GM12878 (cell line): ENCODE measurements around the gene MPRIP. TPM values are rescaled to one million over a fixed set of nuclear protein-coding genes. Genes with fewer than 3 reads are reported as not detected.

Experiments
- ATAC-seq: fragments of 200-7000 bp; cut with Tn5 transposase; 3 replicates; pipeline ENCODE4 v1.9.1; 2020; ENCODE audit warnings: mild to moderate bottlenecking, moderate library complexity
- BruUV-seq: library from RNA; stranded (reverse); fragments of 400-500 nt; replicated peaks from 2 replicates; lab custom pipeline; 2021; lab: Mats Ljungman, UMichigan
- CTCF ChIA-PET: fragments of 300-600 bp; sonication (Branson Sonifier 250); formaldehyde crosslinking; extraction: SDS; loops from one replicate; lab custom pipeline; 2021; ENCODE audit warnings: inconsistent platforms; lab: Yijun Ruan, JAX
- POLR2A ChIA-PET: fragments of 350-600 bp; formaldehyde crosslinking; extraction: SDS; loops from one replicate; lab custom pipeline; 2021; ENCODE audit warnings: inconsistent platforms; lab: Charles Lee
- RAD21 ChIA-PET: fragments of 300-600 bp; sonication (Branson Sonifier 250); formaldehyde crosslinking; loops from one replicate; lab custom pipeline; 2023; ENCODE audit warnings: antibody characterized with exemption; ENCODE audit not compliant: unreplicated experiment; lab: Charles Lee
- SMC1A ChIA-PET: fragments of 300-600 bp; sonication (Branson Sonifier 250); formaldehyde crosslinking; loops from one replicate; lab custom pipeline; 2023; ENCODE audit not compliant: unreplicated experiment, uncharacterized antibody; lab: Charles Lee
- DNase-seq: peaks from one replicate; pipeline ENCODE4 v3.0.0-alpha.2; 2011; ENCODE audit warnings: low read depth, low spot score
- FAIRE-seq: peaks from 3 replicates; lab custom pipeline; 2011; peaks lifted over from hg19 to GRCh38; lab: Jason Lieb, UNC
- H2AFZ ChIP-seq: 2 replicates; pipeline ENCODE4 v1.6.0; 2011; ENCODE audit warnings: low read depth, low read length, control low read depth; ENCODE audit not compliant: control insufficient read depth
- H3K27ac ChIP-seq: 2 replicates; pipeline ENCODE4 v1.5.1; 2011; ENCODE audit warnings: control low read depth; ENCODE audit not compliant: control insufficient read depth, insufficient read depth
- H3K27me3 ChIP-seq, 2 experiments: replicated peaks in 1 of 2; 2 replicates each; pipeline versions ENCODE4 v1.6.0 to v1.6.1; 2011; ENCODE audit warnings: low read length in 1 of 2; ENCODE audit not compliant: control insufficient read depth in 2 of 2, insufficient read depth in 2 of 2
- H3K36me3 ChIP-seq, 2 experiments: 2 replicates each; pipeline ENCODE4 v1.5.1; 2011; ENCODE audit warnings: low read length in 1 of 2; ENCODE audit not compliant: control insufficient read depth in 2 of 2, insufficient read depth in 2 of 2
- H3K4me1 ChIP-seq: 2 replicates; pipeline ENCODE4 v1.6.1; 2011; ENCODE audit warnings: mild to moderate bottlenecking, low read length, moderate library complexity, mixed read lengths; ENCODE audit not compliant: control insufficient read depth, insufficient read depth
- H3K4me2 ChIP-seq: 2 replicates; pipeline ENCODE4 v1.6.0; 2011; ENCODE audit warnings: control low read depth; ENCODE audit not compliant: control insufficient read depth, insufficient read depth
- H3K4me3 ChIP-seq: fragments of 200-600 bp; sonication (generic); 2 replicates; pipeline ENCODE4 v1.5.1; 2016
- H3K79me2 ChIP-seq: 2 replicates; pipeline ENCODE4 v1.6.0; 2011; ENCODE audit warnings: low read length; ENCODE audit not compliant: control insufficient read depth, insufficient read depth
- H3K9ac ChIP-seq: 2 replicates; pipeline ENCODE4 v1.8.0; 2011; ENCODE audit warnings: low read length, control low read depth, mixed read lengths; ENCODE audit not compliant: control insufficient read depth, insufficient read depth
- H3K9me3 ChIP-seq: replicated peaks from 3 replicates; pipeline ENCODE4 v1.5.1; 2011; ENCODE audit warnings: mild to moderate bottlenecking, low read length; ENCODE audit not compliant: control insufficient read depth, insufficient read depth
- H4K20me1 ChIP-seq: 2 replicates; pipeline ENCODE4 v1.6.0; 2011; ENCODE audit not compliant: control insufficient read depth, insufficient read depth
- CBX5 ChIP-seq: sonication (generic); IDR thresholded peaks from 2 replicates; pipeline ENCODE4 v1.6.1; 2016; ENCODE audit warnings: low read depth, moderate library complexity, mild to moderate bottlenecking, inconsistent platforms
- HDAC2 ChIP-seq: fragments of 200-600 bp; sonication (generic); IDR thresholded peaks from 2 replicates; pipeline ENCODE4 v1.6.1; 2017
- MEF2B ChIP-seq: fragments of 450-650 bp; IDR thresholded peaks from 2 replicates; pipeline ENCODE4 v1.6.1; 2018; ENCODE audit warnings: mild to moderate bottlenecking, moderate library complexity; ENCODE audit not compliant: partially characterized antibody, poor library complexity, severe bottlenecking
- MTA3 ChIP-seq: IDR thresholded peaks from 2 replicates; pipeline ENCODE4 v1.6.1; 2012; ENCODE audit warnings: low read length, inconsistent platforms, borderline replicate concordance
- PBX3 ChIP-seq: IDR thresholded peaks from 2 replicates; pipeline ENCODE4 v1.6.1; 2011; ENCODE audit warnings: mild to moderate bottlenecking, low read depth, low read length, moderate library complexity; ENCODE audit not compliant: insufficient replicate concordance
- SKIL ChIP-seq: fragments of 450-650 bp; IDR thresholded peaks from 2 replicates; pipeline ENCODE4 v1.6.1; 2017; ENCODE audit warnings: mild to moderate bottlenecking, low read depth, inconsistent platforms; ENCODE audit not compliant: poor library complexity, severe bottlenecking
- SMARCA5 ChIP-seq: fragments of 450-650 bp; IDR thresholded peaks from 2 replicates; pipeline ENCODE4 v1.6.1; 2017; ENCODE audit warnings: mild to moderate bottlenecking
- STAT1 ChIP-seq: fragments of 450-650 bp; conservative IDR thresholded peaks from 2 replicates; pipeline ENCODE4 v1.6.1; 2014; ENCODE audit warnings: antibody characterized with exemption, mild to moderate bottlenecking
- TCF3 ChIP-seq: IDR thresholded peaks from 2 replicates; pipeline ENCODE4 v1.6.1; 2012; ENCODE audit warnings: low read depth, mild to moderate bottlenecking, low read length, borderline replicate concordance; ENCODE audit not compliant: insufficient read depth
- ZBED1 ChIP-seq: IDR thresholded peaks from 2 replicates; pipeline ENCODE4 v1.6.1; 2016; ENCODE audit warnings: borderline replicate concordance
- WGBS: methylation state at CpG from one replicate; pipeline ENCODE4 v1.1.6; 2016; ENCODE audit warnings: low lambda C conversion rate; ENCODE audit not compliant: insufficient replicate concordance, insufficient coverage; ENCODE audit errors: missing lambda C conversion rate; 5-methylcytosine and 5-hydroxymethylcytosine counted together
- in situ Hi-C: fragments of 300-500 bp; cut with MboI; formaldehyde crosslinking; loops from 9 replicates; pipeline ENCODE4 v1.14.3; 2018; ENCODE audit warnings: mixed read lengths
- intact Hi-C: fragments of 100-400 bp; cut with micrococcal nuclease; formaldehyde crosslinking; loops from one replicate; pipeline ENCODE4 v1.14.2; 2022; ENCODE audit not compliant: unreplicated experiment
- polyA plus RNA-seq, 11 experiments: library from polyadenylated mRNA; depleted of rRNA in 4 of 11; unstranded in 6 of 11; stranded (reverse) in 5 of 11; fragments of >200 nt; fragmentation: Nextera tagmentation in 4 of 11; fragmentation: Illumina TruSeq in 1 of 11; extraction: Ambion mirVana in 4 of 11; extraction: Trizol in 1 of 11; gene quantifications; 1 replicate in 1 of 11; 2 replicates in 10 of 11; pipeline versions ENCODE4 v1.2.1 to v1.2.3, GENCODE V29; 2011 to 2016; ENCODE audit warnings: inconsistent platforms in 2 of 11, missing spikeins in 2 of 11, low read depth in 1 of 11
- total RNA-seq, 4 experiments: library from RNA; depleted of rRNA in 3 of 4; stranded (reverse); fragments of >200 nt in 3 of 4; fragmentation: Illumina TruSeq in 1 of 4; extraction: Trizol in 1 of 4; gene quantifications; 2 replicates each; pipeline versions ENCODE4 v1.2.1 to v1.2.3, GENCODE V29; 2013 to 2021

MPRIP gene
- total and polyA plus RNA-seq, 10 of the 15 experiments (the other 5 are each of a cell fraction or from before 2014, with no cell fraction given), result 16.5 to 168 (median 71.7) TPM

GRCh38 chr17:17015230-17015629 lies 27.0 kb upstream of the MPRIP start:
- H3K36me3 ChIP-seq, result no peaks in the 10 kb centered on the region
- H3K9ac ChIP-seq, result no peak overlapping the region
- WGBS, result 45% methylated on average over 6 of the region's 6 CpGs
- in situ Hi-C loops (no loop called here), intact Hi-C loops (no loop called here)
- no TSS peak for BruUV-seq
- TF ChIP-seq SKIL (no peak), CBX5 (no peak), TCF3 (no peak), STAT1 (no peak), PBX3 (no peak), ZBED1 (no peak), MTA3 (no peak), SMARCA5 (no peak), MEF2B (no peak), HDAC2 (no peak)
- no peaks in the 10 kb centered on the region for H3K79me2 ChIP-seq
- H4K20me1 ChIP-seq, result no peaks in the 10 kb centered on the region
- ATAC-seq (no peak), FAIRE-seq (no peak), DNase-seq (no peak)
- H3K9me3 ChIP-seq, result no peaks in the 10 kb centered on the region
- H3K4me1 ChIP-seq, result peaks cover 10% of the 10 kb centered on the region
- H2AFZ ChIP-seq, result no peak overlapping the region
- no peaks in the 10 kb centered on the region for H3K27me3 ChIP-seq
- no peak overlapping the region for H3K27ac ChIP-seq
- ChIA-PET RAD21 (no interaction called here), CTCF (interaction anchor here (1.7 kb wide), 1 partner anchor 303 kb away, joined by 3 read pairs; no protein-coding TSS in a partner anchor), POLR2A (no interaction called here), SMC1A (interaction anchor here (1.0 kb wide), 1 partner anchor 15 kb away, joined by 3 read pairs; no protein-coding TSS in a partner anchor)
- H3K4me3 ChIP-seq, result no peak overlapping the region
- no peak overlapping the region for H3K4me2 ChIP-seq
